HEK293 (cell line): ENCODE data around the gene LARGE1.

Source experiments
- CTCF ChIA-PET: fragments of 350-600 bp; formaldehyde crosslinking; extraction: SDS; loops from one replicate; lab custom pipeline; 2021; ENCODE audit warnings: antibody characterized with exemption; lab: Yijun Ruan, JAX
- POLR2A ChIA-PET: fragments of 300-600 bp; formaldehyde crosslinking; extraction: SDS; loops from one replicate; lab custom pipeline; 2020; ENCODE audit warnings: antibody characterized with exemption, inconsistent platforms; lab: Yijun Ruan, JAX
- H3K27ac ChIP-seq: fragments of 200-500 bp; sonication (Bioruptor generic); 2 replicates; pipeline ENCODE4 v1.5.1; 2014; ENCODE audit warnings: low read depth, low read length, control low read depth, inconsistent platforms; ENCODE audit errors: extremely low read depth
- H3K36me3 ChIP-seq, 2 experiments: fragments of 200-500 bp in 1 of 2; sonication (Bioruptor generic) in 1 of 2; 1 replicate in 1 of 2; 2 replicates in 1 of 2; pipeline ENCODE4 v1.5.1; 2014 to 2017; ENCODE audit warnings: inconsistent platforms in 2 of 2, low read length in 2 of 2; ENCODE audit not compliant: control insufficient read depth in 2 of 2, insufficient read depth in 1 of 2
- H3K4me1 ChIP-seq: fragments of 200-500 bp; sonication (Bioruptor generic); 2 replicates; pipeline ENCODE4 v1.5.1; 2014; ENCODE audit warnings: mild to moderate bottlenecking, low read length, inconsistent platforms; ENCODE audit not compliant: control insufficient read depth, insufficient read depth
- H3K4me3 ChIP-seq: 2 replicates; pipeline ENCODE4 v1.5.1; 2011; ENCODE audit warnings: low read depth, mild to moderate bottlenecking, control low read depth, low read length, moderate library complexity
- H3K9me3 ChIP-seq: fragments of 200-500 bp; sonication (Bioruptor generic); 2 replicates; pipeline ENCODE4 v1.5.1; 2014; ENCODE audit warnings: low read depth, low read length, inconsistent platforms; ENCODE audit not compliant: control insufficient read depth, insufficient read depth
- KLF17 ChIP-seq: fragments of 450-650 bp; formaldehyde crosslinking; IDR thresholded peaks from 2 replicates; pipeline ENCODE4 v1.5.1; 2016; ENCODE audit warnings: missing biosample characterization, missing genetic modification characterization
- KLF8 ChIP-seq: fragments of 450-650 bp; formaldehyde crosslinking; IDR thresholded peaks from 2 replicates; pipeline ENCODE4 v1.5.1; 2016; ENCODE audit warnings: missing biosample characterization, missing genetic modification characterization
- KLF9 ChIP-seq: fragments of 450-650 bp; formaldehyde crosslinking; IDR thresholded peaks from 2 replicates; pipeline ENCODE4 v1.5.1; 2016; ENCODE audit warnings: missing biosample characterization, missing genetic modification characterization, low read depth
- OSR2 ChIP-seq: fragments of 450-650 bp; formaldehyde crosslinking; IDR thresholded peaks from 2 replicates; pipeline ENCODE4 v1.5.1; 2016; ENCODE audit warnings: missing biosample characterization, missing genetic modification characterization
- PRDM2 ChIP-seq: fragments of 450-650 bp; formaldehyde crosslinking; IDR thresholded peaks from 2 replicates; pipeline ENCODE4 v1.5.1; 2016; ENCODE audit warnings: missing biosample characterization, missing genetic modification characterization, borderline replicate concordance
- PRDM4 ChIP-seq: fragments of 450-650 bp; formaldehyde crosslinking; IDR thresholded peaks from 2 replicates; pipeline ENCODE4 v1.5.1; 2017; ENCODE audit warnings: missing biosample characterization, missing genetic modification characterization
- ZFP3 ChIP-seq: fragments of 450-650 bp; formaldehyde crosslinking; IDR thresholded peaks from 2 replicates; pipeline ENCODE4 v1.5.1; 2016; ENCODE audit warnings: low read depth, missing biosample characterization, missing genetic modification characterization
- ZNF132 ChIP-seq: fragments of 450-650 bp; formaldehyde crosslinking; IDR thresholded peaks from 2 replicates; pipeline ENCODE4 v1.5.1; 2017; ENCODE audit warnings: missing biosample characterization, missing genetic modification characterization, borderline replicate concordance
- ZNF174 ChIP-seq: fragments of 450-650 bp; formaldehyde crosslinking; IDR thresholded peaks from 2 replicates; pipeline ENCODE4 v1.5.0; 2017; ENCODE audit warnings: missing biosample characterization, mild to moderate bottlenecking, missing genetic modification characterization
- ZNF18 ChIP-seq: fragments of 450-650 bp; formaldehyde crosslinking; IDR thresholded peaks from 2 replicates; pipeline ENCODE4 v1.5.1; 2016; ENCODE audit warnings: missing biosample characterization, missing genetic modification characterization
- ZNF2 ChIP-seq: fragments of 450-650 bp; formaldehyde crosslinking; IDR thresholded peaks from 2 replicates; pipeline ENCODE4 v1.5.1; 2016; ENCODE audit warnings: missing biosample characterization, missing genetic modification characterization
- ZNF292 ChIP-seq: fragments of 450-650 bp; formaldehyde crosslinking; IDR thresholded peaks from 2 replicates; pipeline ENCODE4 v1.5.1; 2016; ENCODE audit warnings: low read depth, missing biosample characterization, missing genetic modification characterization, borderline replicate concordance
- ZNF362 ChIP-seq: fragments of 450-650 bp; formaldehyde crosslinking; IDR thresholded peaks from 2 replicates; pipeline ENCODE4 v1.5.1; 2016; ENCODE audit warnings: missing biosample characterization, missing genetic modification characterization
- ZNF488 ChIP-seq: fragments of 450-650 bp; formaldehyde crosslinking; IDR thresholded peaks from 2 replicates; pipeline ENCODE4 v1.5.1; 2016; ENCODE audit warnings: missing biosample characterization, missing genetic modification characterization
- ZNF510 ChIP-seq: fragments of 450-650 bp; formaldehyde crosslinking; IDR thresholded peaks from 2 replicates; pipeline ENCODE4 v1.5.1; 2018; ENCODE audit warnings: mild to moderate bottlenecking, missing genetic modification characterization, missing biosample characterization; ENCODE audit not compliant: insufficient replicate concordance
- ZNF514 ChIP-seq: fragments of 450-650 bp; formaldehyde crosslinking; IDR thresholded peaks from 2 replicates; pipeline ENCODE4 v1.5.1; 2016; ENCODE audit warnings: missing biosample characterization, missing genetic modification characterization
- ZNF521 ChIP-seq: fragments of 450-650 bp; formaldehyde crosslinking; IDR thresholded peaks from 2 replicates; pipeline ENCODE4 v1.5.1; 2017; ENCODE audit warnings: missing biosample characterization, mild to moderate bottlenecking, missing genetic modification characterization
- ZNF544 ChIP-seq: fragments of 450-650 bp; formaldehyde crosslinking; IDR thresholded peaks from 2 replicates; pipeline ENCODE4 v1.5.0; 2017; ENCODE audit warnings: missing biosample characterization, missing genetic modification characterization
- ZNF654 ChIP-seq: fragments of 450-650 bp; formaldehyde crosslinking; IDR thresholded peaks from 2 replicates; pipeline ENCODE4 v1.5.1; 2016; ENCODE audit warnings: low read depth, missing biosample characterization, missing genetic modification characterization

LARGE1 gene

GRCh38 chr22:33656808-33657628, 263.3 kb downstream of the LARGE1 start:
- H3K9me3 ChIP-seq: no peaks in the 10 kb centered on the region
- H3K27ac ChIP-seq: no peak overlapping the region
- peaks cover 5% of the 10 kb centered on the region for H3K4me1 ChIP-seq
- CTCF ChIA-PET: no interaction called here
- TF ChIP-seq ZFP3 (no peak), ZNF292 (tag by site-specific recombination) (no peak), ZNF174 (no peak), ZNF132 (tag by site-specific recombination) (no peak), ZNF514 (no peak), KLF9 (tag by site-specific recombination) (no peak), ZNF362 (tag by site-specific recombination) (no peak), KLF17 (tag by site-specific recombination) (no peak), ZNF488 (tag by site-specific recombination) (no peak), ZNF654 (tag by site-specific recombination) (no peak), ZNF521 (no peak), ZNF2 (tag by site-specific recombination) (no peak), ZNF510 (tag by site-specific recombination) (no peak), ZNF544 (tag by site-specific recombination) (no peak), OSR2 (tag by site-specific recombination) (no peak), KLF8 (no peak), ZNF18 (tag by site-specific recombination) (no peak), PRDM2 (tag by site-specific recombination) (no peak), PRDM4 (tag by site-specific recombination) (no peak)
- no peak overlapping the region for H3K4me3 ChIP-seq
- POLR2A ChIA-PET: no interaction called here
- no peaks in the 10 kb centered on the region for H3K36me3 ChIP-seq
